HepG2 (cell line): Measurements from ENCODE around the gene ZNF740. TPM values are rescaled to one million over a fixed set of nuclear protein-coding genes. Genes with fewer than 3 reads are reported as not detected.
A peak's percentile ranks its signal among the peaks of the same experiment; 100 is the strongest.

Experiments
- ARHGAP35 ChIP-seq: sonication (generic); formaldehyde crosslinking; IDR thresholded peaks from 2 replicates; pipeline ENCODE4 v1.9.0; 2022; ENCODE audit warnings: mild to moderate bottlenecking, inconsistent platforms, moderate library complexity, missing genetic modification reagents, borderline replicate concordance
- BHLHE40 ChIP-seq: IDR thresholded peaks from 2 replicates; pipeline ENCODE4 v1.6.1; 2011; ENCODE audit warnings: low read length, improper control_type of control experiment
- ELF3 ChIP-seq: IDR thresholded peaks from 2 replicates; pipeline ENCODE4 v1.6.1; 2016; ENCODE audit warnings: missing genetic modification reagents, missing compliant biosample characterization
- HNRNPK ChIP-seq: fragments of 200-400 bp; formaldehyde crosslinking; IDR thresholded peaks from 2 replicates; pipeline ENCODE4 v1.6.1; 2018; ENCODE audit warnings: low read length, low read depth, moderate library complexity, mild to moderate bottlenecking; ENCODE audit not compliant: poor library complexity, severe bottlenecking
- MED1 ChIP-seq: sonication (generic); formaldehyde crosslinking; IDR thresholded peaks from 2 replicates; pipeline ENCODE4 v1.4.0; 2020; ENCODE audit warnings: missing genetic modification reagents
- NR0B2 ChIP-seq: sonication (generic); formaldehyde crosslinking; IDR thresholded peaks from 2 replicates; pipeline ENCODE4 v1.4.0; 2020; ENCODE audit warnings: mild to moderate bottlenecking, missing genetic modification reagents
- NR2F6 ChIP-seq, 2 experiments: IDR thresholded peaks; 2 replicates each; pipeline ENCODE4 v1.6.1; 2016; ENCODE audit warnings: antibody characterized with exemption in 1 of 2, mild to moderate bottlenecking in 1 of 2
- PHF21A ChIP-seq: sonication (generic); formaldehyde crosslinking; IDR thresholded peaks from 2 replicates; pipeline ENCODE4 v1.5.0; 2020; ENCODE audit warnings: mild to moderate bottlenecking, missing genetic modification reagents
- RAD21 ChIP-seq: fragments of 450-650 bp; formaldehyde crosslinking; IDR thresholded peaks from 2 replicates; pipeline ENCODE4 v1.5.0; 2020; ENCODE audit warnings: mild to moderate bottlenecking
- RARA ChIP-seq: IDR thresholded peaks from 2 replicates; pipeline ENCODE4 v1.6.1; 2016; ENCODE audit warnings: missing genetic modification reagents, missing compliant biosample characterization
- SP5 ChIP-seq: IDR thresholded peaks from 2 replicates; pipeline ENCODE4 v1.6.1; 2016; ENCODE audit warnings: low read depth, borderline replicate concordance
- TFDP2 ChIP-seq: sonication (generic); formaldehyde crosslinking; IDR thresholded peaks from 2 replicates; pipeline ENCODE4 v1.4.0; 2020; ENCODE audit warnings: missing genetic modification reagents
- THAP11 ChIP-seq: IDR thresholded peaks from 2 replicates; pipeline ENCODE4 v1.6.1; 2016; ENCODE audit warnings: missing biosample characterization, missing genetic modification reagents
- TOE1 ChIP-seq: sonication (generic); formaldehyde crosslinking; IDR thresholded peaks from 2 replicates; pipeline ENCODE4 v1.4.0; 2020; ENCODE audit warnings: mild to moderate bottlenecking, missing genetic modification reagents
- ZNF354B ChIP-seq: sonication (generic); formaldehyde crosslinking; IDR thresholded peaks from 2 replicates; pipeline ENCODE4 v1.8.0; 2022; ENCODE audit warnings: mild to moderate bottlenecking, missing genetic modification reagents
- ZNF431 ChIP-seq: sonication (generic); formaldehyde crosslinking; IDR thresholded peaks from 2 replicates; pipeline ENCODE4 v1.9.0; 2022; ENCODE audit warnings: missing genetic modification reagents, low read depth, mild to moderate bottlenecking, borderline replicate concordance
- ZNF672 ChIP-seq: sonication (generic); formaldehyde crosslinking; IDR thresholded peaks from 2 replicates; pipeline ENCODE4 v1.8.1; 2022; ENCODE audit warnings: missing genetic modification reagents
- ZNF777 ChIP-seq: sonication (generic); formaldehyde crosslinking; IDR thresholded peaks from 2 replicates; pipeline ENCODE4 v1.4.0; 2020; ENCODE audit warnings: missing genetic modification reagents
- polyA plus RNA-seq, 8 experiments: library from polyadenylated mRNA; depleted of rRNA in 3 of 8; stranded (reverse) in 7 of 8; unstranded in 1 of 8; fragments of >200 nt; fragmentation: Illumina TruSeq in 4 of 8; extraction: Trizol in 4 of 8; gene quantifications; 2 replicates each; pipeline versions ENCODE4 v1.2.1 to v1.2.3, GENCODE V29; 2011 to 2016; ENCODE audit warnings: low read depth in 4 of 8, missing spikeins in 1 of 8, mixed read lengths in 1 of 8; ENCODE audit not compliant: insufficient read depth in 1 of 8
- total RNA-seq, 5 experiments: library from RNA; depleted of rRNA; stranded (reverse); fragments of >200 nt; fragmentation: Illumina TruSeq; extraction: Trizol; gene quantifications; 2 replicates each; pipeline ENCODE4 v1.2.3, GENCODE V29; 2016; ENCODE audit warnings: low read depth in 1 of 5
- TF ChIP-seq, protein P1 (sequence below): sonication (generic); formaldehyde crosslinking; IDR thresholded peaks from 2 replicates; pipeline ENCODE4 v1.4.0; 2020; ENCODE audit warnings: missing genetic modification reagents
- TF ChIP-seq, protein P2 (sequence below), 2 experiments: sonication (generic) in 1 of 2; formaldehyde crosslinking in 1 of 2; IDR thresholded peaks; 2 replicates each; pipeline versions ENCODE4 v1.4.0 to v1.6.1; 2016 to 2020; ENCODE audit warnings: borderline replicate concordance in 1 of 2, low read depth in 1 of 2, mild to moderate bottlenecking in 1 of 2, missing genetic modification reagents in 1 of 2
- TF ChIP-seq, protein P3 (sequence below): IDR thresholded peaks from 2 replicates; pipeline ENCODE4 v1.6.1; 2018; ENCODE audit warnings: missing genetic modification reagents, mild to moderate bottlenecking, missing compliant biosample characterization

The ZNF740 gene
- total and polyA plus RNA-seq, 2 of the 13 experiments (the other 11 are each of a cell fraction or from before 2014, with no cell fraction given), result 16.9 to 19.0 TPM

GRCh38 chr12:53220694-53221202 lies 40.2 kb downstream of the ZNF740 start (continued):
- TF ChIP-seq, protein P1, sequence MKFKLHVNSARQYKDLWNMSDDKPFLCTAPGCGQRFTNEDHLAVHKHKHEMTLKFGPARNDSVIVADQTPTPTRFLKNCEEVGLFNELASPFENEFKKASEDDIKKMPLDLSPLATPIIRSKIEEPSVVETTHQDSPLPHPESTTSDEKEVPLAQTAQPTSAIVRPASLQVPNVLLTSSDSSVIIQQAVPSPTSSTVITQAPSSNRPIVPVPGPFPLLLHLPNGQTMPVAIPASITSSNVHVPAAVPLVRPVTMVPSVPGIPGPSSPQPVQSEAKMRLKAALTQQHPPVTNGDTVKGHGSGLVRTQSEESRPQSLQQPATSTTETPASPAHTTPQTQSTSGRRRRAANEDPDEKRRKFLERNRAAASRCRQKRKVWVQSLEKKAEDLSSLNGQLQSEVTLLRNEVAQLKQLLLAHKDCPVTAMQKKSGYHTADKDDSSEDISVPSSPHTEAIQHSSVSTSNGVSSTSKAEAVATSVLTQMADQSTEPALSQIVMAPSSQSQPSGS (CRISPR knock-in tag), result peak; percentile 10; the same call in 1 of the 2 replicates
- TF ChIP-seq ELF3 (CRISPR knock-in tag) (peak; percentile 40), ZNF354B (CRISPR knock-in tag) (0 out of 2 replicates have a peak, but pooled peaks have one; percentile 9), RAD21 (CRISPR knock-in tag) (no peak), ZNF777 (CRISPR knock-in tag) (peak; percentile 59), BHLHE40 (0 out of 2 replicates have a peak, but pooled peaks have one; percentile 3), NR2F6 (IDR thresholded peaks at IDR 0.05) (no peak), NR2F6 (CRISPR knock-in tag; IDR thresholded peaks at IDR 0.05) (peak; percentile 49), TOE1 (no peak), ZNF672 (CRISPR knock-in tag) (no peak), RARA (peak; percentile 93), ZNF431 (CRISPR knock-in tag) (0 out of 2 replicates have a peak, but pooled peaks have one; percentile 57), THAP11 (CRISPR knock-in tag) (peak; percentile 73; the same call in 1 of the 2 replicates), MED1 (0 out of 2 replicates have a peak, but pooled peaks have one; percentile 44), SP5 (CRISPR knock-in tag) (peak; percentile 87), ARHGAP35 (CRISPR knock-in tag) (no peak), NR0B2 (CRISPR knock-in tag) (0 out of 2 replicates have a peak, but pooled peaks have one; percentile 20), PHF21A (CRISPR knock-in tag) (peak; percentile 60; the same call in 1 of the 2 replicates), TFDP2 (CRISPR knock-in tag) (peak; percentile 48; the same call in 1 of the 2 replicates), HNRNPK (peak; percentile 39)
- TF ChIP-seq, protein P2, sequence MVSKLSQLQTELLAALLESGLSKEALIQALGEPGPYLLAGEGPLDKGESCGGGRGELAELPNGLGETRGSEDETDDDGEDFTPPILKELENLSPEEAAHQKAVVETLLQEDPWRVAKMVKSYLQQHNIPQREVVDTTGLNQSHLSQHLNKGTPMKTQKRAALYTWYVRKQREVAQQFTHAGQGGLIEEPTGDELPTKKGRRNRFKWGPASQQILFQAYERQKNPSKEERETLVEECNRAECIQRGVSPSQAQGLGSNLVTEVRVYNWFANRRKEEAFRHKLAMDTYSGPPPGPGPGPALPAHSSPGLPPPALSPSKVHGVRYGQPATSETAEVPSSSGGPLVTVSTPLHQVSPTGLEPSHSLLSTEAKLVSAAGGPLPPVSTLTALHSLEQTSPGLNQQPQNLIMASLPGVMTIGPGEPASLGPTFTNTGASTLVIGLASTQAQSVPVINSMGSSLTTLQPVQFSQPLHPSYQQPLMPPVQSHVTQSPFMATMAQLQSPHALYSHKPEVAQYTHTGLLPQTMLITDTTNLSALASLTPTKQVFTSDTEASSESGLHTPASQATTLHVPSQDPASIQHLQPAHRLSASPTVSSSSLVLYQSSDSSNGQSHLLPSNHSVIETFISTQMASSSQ (IDR thresholded peaks at IDR 0.05; ENCODE audit: low read depth), result no peak
- TF ChIP-seq, protein P2 (CRISPR knock-in tag; IDR thresholded peaks at IDR 0.05; ENCODE audit: borderline replicate concordance), result peak; percentile 6; the same call in 1 of the 2 replicates
- TF ChIP-seq, protein P3, sequence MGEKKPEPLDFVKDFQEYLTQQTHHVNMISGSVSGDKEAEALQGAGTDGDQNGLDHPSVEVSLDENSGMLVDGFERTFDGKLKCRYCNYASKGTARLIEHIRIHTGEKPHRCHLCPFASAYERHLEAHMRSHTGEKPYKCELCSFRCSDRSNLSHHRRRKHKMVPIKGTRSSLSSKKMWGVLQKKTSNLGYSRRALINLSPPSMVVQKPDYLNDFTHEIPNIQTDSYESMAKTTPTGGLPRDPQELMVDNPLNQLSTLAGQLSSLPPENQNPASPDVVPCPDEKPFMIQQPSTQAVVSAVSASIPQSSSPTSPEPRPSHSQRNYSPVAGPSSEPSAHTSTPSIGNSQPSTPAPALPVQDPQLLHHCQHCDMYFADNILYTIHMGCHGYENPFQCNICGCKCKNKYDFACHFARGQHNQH, result peak; percentile 60; the same call in 1 of the 2 replicates
